Forelimb muscle (tissue), 1 donor: ENCODE measurements around the gene ZNF679. TPM values are rescaled to one million over a fixed set of nuclear protein-coding genes. Genes with fewer than 3 reads are reported as not detected.
A peak's percentile ranks its signal among the peaks of the same experiment; 100 is the strongest.
"Not testable (repeated sequence)": the region's sequence is repeated elsewhere in the genome, so short reads cannot be mapped to it uniquely, and the experiment has no call there.

ENCODE experiments used
- DNase-seq: peaks from one replicate; pipeline ENCODE4 v3.0.0-alpha.2; 2013; ENCODE audit warnings: low read depth
- polyA plus RNA-seq: library from polyadenylated mRNA; unstranded; fragments of 120-200 nt; gene quantifications from one replicate; pipeline ENCODE4 v1.2.1, GENCODE V29; 2013; ENCODE audit not compliant: insufficient read length

Gene ZNF679
- polyA plus RNA-seq, 1 donor, result not detected

- no peak for DNase-seq
These were observed 82.2 kb downstream of the ZNF679 start for GRCh38 chr7:64310426-64310825.

GRCh38 chr7:64312826-64313225 is 84.6 kb downstream of the ZNF679 start:
- DNase-seq, result no peak

- peak; percentile 90 for DNase-seq
These were observed 85.6 kb downstream of the ZNF679 start, which contains the start of gene ZNF736 for GRCh38 chr7:64313740-64314491. Gene ZNF736 (plus strand): TSS chr7:64313961. CDS start chr7:64314151, 190 bp downstream.

- DNase-seq, result no peak
These were observed 86.3 kb downstream of the ZNF679 start for GRCh38 chr7:64314566-64314965.

- not testable (repeated sequence) for DNase-seq
These were observed 87.9 kb downstream of the ZNF679 start for GRCh38 chr7:64316031-64316742.

Other genes starting within 250 kb of the ZNF679 start
- not detected for gene ZNF722, start 229.6 kb upstream of the ZNF679 start, polyA plus RNA-seq
- gene ZNF727, start 183.0 kb upstream of the ZNF679 start, polyA plus RNA-seq, result 0.11 TPM
- gene ZNF735, start 21.3 kb upstream of the ZNF679 start, polyA plus RNA-seq, result not detected
- gene ZNF736, start 85.5 kb downstream of the ZNF679 start, polyA plus RNA-seq, result 8.1 TPM